ACC112 (cell line): ENCODE results near the gene ABCC5.
A peak's percentile ranks its signal among the peaks of the same experiment; 100 is the strongest.

ENCODE experiments used
- H2AFZ ChIP-seq: fragments of 200-600 bp; sonication (generic); one replicate; pipeline ENCODE4 v1.6.0; 2017; ENCODE audit warnings: antibody characterized with exemption, low read length; ENCODE audit not compliant: unreplicated experiment
- H3K27ac ChIP-seq: fragments of 200-600 bp; sonication (generic); 2 replicates; pipeline ENCODE4 v1.5.1; 2014; ENCODE audit warnings: low read depth, mild to moderate bottlenecking, antibody characterized with exemption, low read length, moderate library complexity
- H3K27me3 ChIP-seq: fragments of 200-600 bp; sonication (generic); 2 replicates; pipeline ENCODE4 v1.6.1; 2014; ENCODE audit warnings: mild to moderate bottlenecking, antibody characterized with exemption, low read length, moderate library complexity, mixed read lengths; ENCODE audit not compliant: insufficient read depth
- H3K36me3 ChIP-seq: fragments of 200-600 bp; sonication (generic); 2 replicates; pipeline ENCODE4 v1.6.1; 2016; ENCODE audit warnings: mild to moderate bottlenecking, antibody characterized with exemption, low read length, moderate library complexity, mixed read lengths; ENCODE audit not compliant: insufficient read depth
- H3K4me1 ChIP-seq: fragments of 200-600 bp; sonication (generic); one replicate; pipeline ENCODE4 v1.6.1; 2016; ENCODE audit warnings: low read length, mixed read lengths; ENCODE audit not compliant: insufficient read depth, unreplicated experiment, control insufficient read depth
- H3K4me3 ChIP-seq: fragments of 200-600 bp; sonication (generic); 2 replicates; pipeline ENCODE4 v1.5.1; 2014; ENCODE audit warnings: mild to moderate bottlenecking, low read depth, low read length
- H3K79me2 ChIP-seq: fragments of 200-600 bp; sonication (generic); one replicate; pipeline ENCODE4 v1.6.0; 2016; ENCODE audit warnings: low read length; ENCODE audit not compliant: control insufficient read depth, unreplicated experiment, insufficient read depth

Gene ABCC5

GRCh38 chr3:184017672-184018423 is at the start of gene ABCC5:
Gene ABCC5, minus strand, starts transcription at chr3:184017884. Its CDS starts 3,492 bp downstream, at chr3:184014392.
- Histone ChIP-seq H3K36me3 (peaks cover 1% of the 10 kb centered on the region; the same call in 1 of the 2 replicates), H3K27me3 (no peaks in the 10 kb centered on the region), H3K79me2 (peaks cover 17% of the 10 kb centered on the region), H2AFZ (peak within 1 kb of the TSS; percentile 100), H3K4me3 (peak within 1 kb of the TSS; percentile 100), H3K4me1 (peaks cover 10% of the 10 kb centered on the region), H3K27ac (no peak within 1 kb of the TSS)

- Histone ChIP-seq H3K36me3 (no peaks in the 10 kb centered on the region), H3K27me3 (peaks cover 6% of the 10 kb centered on the region), H3K4me3 (no peak overlapping the region), H3K79me2 (no peaks in the 10 kb centered on the region), H2AFZ (no peak overlapping the region), H3K27ac (no peak overlapping the region), H3K4me1 (no peaks in the 10 kb centered on the region)
Observed at GRCh38 chr3:184066211-184066610, 48.5 kb upstream of the ABCC5 start.

- H3K4me1 ChIP-seq, result peaks cover 8% of the 10 kb centered on the region
- H3K4me3 ChIP-seq, result no peak overlapping the region
- no peak overlapping the region for H2AFZ ChIP-seq
- H3K36me3 ChIP-seq, result no peaks in the 10 kb centered on the region
- H3K27ac ChIP-seq, result no peak overlapping the region
- no peaks in the 10 kb centered on the region for H3K79me2 ChIP-seq
- no peaks in the 10 kb centered on the region; the same call in 1 of the 2 replicates for H3K27me3 ChIP-seq
Observed at GRCh38 chr3:184062637-184063036, 45.0 kb upstream of the ABCC5 start.

- Histone ChIP-seq H2AFZ (no peak overlapping the region), H3K27me3 (peaks cover 6% of the 10 kb centered on the region), H3K27ac (no peak overlapping the region), H3K4me3 (no peak overlapping the region), H3K4me1 (peaks cover 8% of the 10 kb centered on the region), H3K79me2 (no peaks in the 10 kb centered on the region), H3K36me3 (no peaks in the 10 kb centered on the region)
Observed at GRCh38 chr3:184059424-184059823, 41.7 kb upstream of the ABCC5 start.

- Histone ChIP-seq H2AFZ (no peak overlapping the region), H3K27me3 (peaks cover 16% of the 10 kb centered on the region), H3K4me3 (no peak overlapping the region), H3K79me2 (no peaks in the 10 kb centered on the region), H3K4me1 (peaks cover 8% of the 10 kb centered on the region), H3K27ac (no peak overlapping the region; the same call in 1 of the 2 replicates), H3K36me3 (no peaks in the 10 kb centered on the region)
Observed at GRCh38 chr3:184058029-184058428, 40.3 kb upstream of the ABCC5 start.

GRCh38 chr3:184052767-184053166 is 35.1 kb upstream of the ABCC5 start, which contains the start of gene HTR3C:
Gene HTR3C, plus strand, starts transcription at chr3:184053047. Its CDS starts 34 bp downstream, at chr3:184053081.
- Histone ChIP-seq H3K4me1 (peaks cover 2% of the 10 kb centered on the region), H3K4me3 (no peak within 1 kb of the TSS)

GRCh38 chr3:184050217-184050847 is 32.6 kb upstream of the ABCC5 start:
- Histone ChIP-seq H2AFZ (no peak overlapping the region), H3K4me1 (no peaks in the 10 kb centered on the region), H3K27ac (no peak overlapping the region), H3K79me2 (no peaks in the 10 kb centered on the region), H3K36me3 (no peaks in the 10 kb centered on the region), H3K27me3 (peaks cover 28% of the 10 kb centered on the region), H3K4me3 (no peak overlapping the region)

More at GRCh38 chr3:184052767-184053166, 35.1 kb upstream of the ABCC5 start, which contains the start of gene HTR3C:
- Histone ChIP-seq H3K36me3 (no peaks in the 10 kb centered on the region), H3K27me3 (peaks cover 28% of the 10 kb centered on the region), H2AFZ (no peak within 1 kb of the TSS), H3K27ac (no peak within 1 kb of the TSS), H3K79me2 (no peaks in the 10 kb centered on the region)

GRCh38 chr3:184045995-184046394 is 28.3 kb upstream of the ABCC5 start:
- no peaks in the 10 kb centered on the region for H3K4me1 ChIP-seq
- no peak overlapping the region for H3K27ac ChIP-seq
- no peak overlapping the region for H3K4me3 ChIP-seq
- H3K27me3 ChIP-seq, result peaks cover 5% of the 10 kb centered on the region; the same call in 1 of the 2 replicates
- H3K36me3 ChIP-seq, result no peaks in the 10 kb centered on the region
- H2AFZ ChIP-seq, result no peak overlapping the region
- no peaks in the 10 kb centered on the region for H3K79me2 ChIP-seq

- Histone ChIP-seq H3K79me2 (no peaks in the 10 kb centered on the region), H3K36me3 (no peaks in the 10 kb centered on the region), H3K4me3 (no peak overlapping the region), H2AFZ (no peak overlapping the region), H3K27ac (no peak overlapping the region), H3K27me3 (no peaks in the 10 kb centered on the region), H3K4me1 (no peaks in the 10 kb centered on the region)
Observed at GRCh38 chr3:184042617-184043016, 24.9 kb upstream of the ABCC5 start.

GRCh38 chr3:184040010-184040409 is 22.3 kb upstream of the ABCC5 start:
- peaks cover 6% of the 10 kb centered on the region for H3K27me3 ChIP-seq
- H3K4me3 ChIP-seq, result no peak overlapping the region
- no peak overlapping the region for H2AFZ ChIP-seq
- H3K4me1 ChIP-seq, result no peaks in the 10 kb centered on the region
- H3K27ac ChIP-seq, result no peak overlapping the region
- no peaks in the 10 kb centered on the region for H3K79me2 ChIP-seq
- H3K36me3 ChIP-seq, result no peaks in the 10 kb centered on the region

- H3K79me2 ChIP-seq, result no peaks in the 10 kb centered on the region
- H3K36me3 ChIP-seq, result no peaks in the 10 kb centered on the region
- H3K27ac ChIP-seq, result no peak overlapping the region
- H3K27me3 ChIP-seq, result peaks cover 10% of the 10 kb centered on the region
- no peak overlapping the region for H3K4me3 ChIP-seq
- H3K4me1 ChIP-seq, result no peaks in the 10 kb centered on the region
- no peak overlapping the region for H2AFZ ChIP-seq
Observed at GRCh38 chr3:184039414-184039813, 21.7 kb upstream of the ABCC5 start.
